ENCODE data around the gene SAT2. TPM values are rescaled to one million over a fixed set of nuclear protein-coding genes. Genes with fewer than 3 reads are reported as not detected.
A peak's percentile ranks its signal among the peaks of the same experiment; 100 is the strongest.

The SAT2 gene
- total and polyA plus RNA-seq, 2 of the 13 experiments (the other 11 are each of a cell fraction or from before 2014, with no cell fraction given), result 37.6 to 93.7 TPM

GRCh38 chr17:7614425-7615264 is 13.0 kb downstream of the SAT2 start, which contains the start of gene FXR2 (continued):
- TF ChIP-seq ZNF839 (CRISPR knock-in tag; IDR thresholded peaks at IDR 0.05; ENCODE audit: borderline replicate concordance) (no peak), ZEB1 (IDR thresholded peaks at IDR 0.05; ENCODE audit: insufficient replicate concordance, low read depth) (no peak), RFXANK (CRISPR knock-in tag; IDR thresholded peaks at IDR 0.05) (0 out of 2 replicates have a peak, but pooled peaks have one; percentile 59), MXD4 (CRISPR knock-in tag; IDR thresholded peaks at IDR 0.05) (no peak), ZFP62 (CRISPR knock-in tag; IDR thresholded peaks at IDR 0.05) (no peak), SUZ12 (IDR thresholded peaks at IDR 0.05; ENCODE audit: low read depth, low read length) (no peak), ZNF329 (CRISPR knock-in tag; IDR thresholded peaks at IDR 0.05; ENCODE audit: low read depth) (no peak), TMF1 (CRISPR knock-in tag; IDR thresholded peaks at IDR 0.05; ENCODE audit: low read depth) (no peak), ZNF720 (CRISPR knock-in tag; IDR thresholded peaks at IDR 0.05) (no peak), ZNF414 (CRISPR knock-in tag; IDR thresholded peaks at IDR 0.05) (no peak), ZNF660 (CRISPR knock-in tag; IDR thresholded peaks at IDR 0.05; ENCODE audit: borderline replicate concordance, low read depth) (no peak), HOMEZ (CRISPR knock-in tag; IDR thresholded peaks at IDR 0.05; ENCODE audit: low read depth) (no peak), ZNF101 (CRISPR knock-in tag; IDR thresholded peaks at IDR 0.05; ENCODE audit: borderline replicate concordance, low read depth) (no peak), STAT6 (CRISPR knock-in tag; IDR thresholded peaks at IDR 0.05; ENCODE audit: borderline replicate concordance) (no peak), CHCHD3 (CRISPR knock-in tag; IDR thresholded peaks at IDR 0.05) (no peak), ZNF224 (CRISPR knock-in tag; IDR thresholded peaks at IDR 0.05) (no peak), NAIF1 (CRISPR knock-in tag; IDR thresholded peaks at IDR 0.05; ENCODE audit: borderline replicate concordance) (no peak), ZNF619 (CRISPR knock-in tag; IDR thresholded peaks at IDR 0.05) (0 out of 2 replicates have a peak, but pooled peaks have one; percentile 13), RFX5 (IDR thresholded peaks at IDR 0.05; ENCODE audit: low read depth, low read length) (peak; percentile 84)
- TF ChIP-seq, protein P1, sequence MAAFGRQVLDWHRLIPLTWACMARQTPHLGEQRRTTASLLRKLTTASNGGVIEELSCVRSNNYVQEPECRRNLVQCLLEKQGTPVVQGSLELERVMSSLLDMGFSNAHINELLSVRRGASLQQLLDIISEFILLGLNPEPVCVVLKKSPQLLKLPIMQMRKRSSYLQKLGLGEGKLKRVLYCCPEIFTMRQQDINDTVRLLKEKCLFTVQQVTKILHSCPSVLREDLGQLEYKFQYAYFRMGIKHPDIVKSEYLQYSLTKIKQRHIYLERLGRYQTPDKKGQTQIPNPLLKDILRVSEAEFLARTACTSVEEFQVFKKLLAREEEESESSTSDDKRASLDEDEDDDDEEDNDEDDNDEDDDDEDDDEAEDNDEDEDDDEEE (CRISPR knock-in tag; IDR thresholded peaks at IDR 0.05), result no peak
- TF ChIP-seq, protein P2, sequence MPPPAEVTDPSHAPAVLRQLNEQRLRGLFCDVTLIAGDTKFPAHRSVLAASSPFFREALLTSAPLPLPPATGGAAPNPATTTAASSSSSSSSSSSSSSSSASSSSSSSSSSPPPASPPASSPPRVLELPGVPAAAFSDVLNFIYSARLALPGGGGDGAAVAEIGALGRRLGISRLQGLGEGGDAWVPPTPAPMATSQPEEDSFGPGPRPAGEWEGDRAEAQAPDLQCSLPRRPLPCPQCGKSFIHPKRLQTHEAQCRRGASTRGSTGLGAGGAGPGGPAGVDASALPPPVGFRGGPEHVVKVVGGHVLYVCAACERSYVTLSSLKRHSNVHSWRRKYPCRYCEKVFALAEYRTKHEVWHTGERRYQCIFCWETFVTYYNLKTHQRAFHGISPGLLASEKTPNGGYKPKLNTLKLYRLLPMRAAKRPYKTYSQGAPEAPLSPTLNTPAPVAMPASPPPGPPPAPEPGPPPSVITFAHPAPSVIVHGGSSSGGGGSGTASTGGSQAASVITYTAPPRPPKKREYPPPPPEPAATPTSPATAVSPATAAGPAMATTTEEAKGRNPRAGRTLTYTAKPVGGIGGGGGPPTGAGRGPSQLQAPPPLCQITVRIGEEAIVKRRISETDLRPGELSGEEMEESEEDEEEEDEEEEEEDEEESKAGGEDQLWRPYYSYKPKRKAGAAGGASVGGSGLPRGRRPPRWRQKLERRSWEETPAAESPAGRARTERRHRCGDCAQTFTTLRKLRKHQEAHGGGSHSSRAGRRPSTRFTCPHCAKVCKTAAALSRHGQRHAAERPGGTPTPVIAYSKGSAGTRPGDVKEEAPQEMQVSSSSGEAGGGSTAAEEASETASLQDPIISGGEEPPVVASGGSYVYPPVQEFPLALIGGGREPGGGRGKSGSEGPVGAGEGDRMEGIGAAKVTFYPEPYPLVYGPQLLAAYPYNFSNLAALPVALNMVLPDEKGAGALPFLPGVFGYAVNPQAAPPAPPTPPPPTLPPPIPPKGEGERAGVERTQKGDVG (CRISPR knock-in tag; IDR thresholded peaks at IDR 0.05; ENCODE audit: borderline replicate concordance), result no peak

All from HepG2 (cell line).